ENCODE measurements around the gene GLT8D1.

GRCh38 chr3:52697632-52697965 is 8.0 kb downstream of the GLT8D1 start:
- TF ChIP-seq CTCF (IDR thresholded peaks at IDR 0.05) (no peak), POLR2A (IDR thresholded peaks at IDR 0.05) (no peak)

Data from right lobe of liver (tissue), 4 donors.